ENCODE data around the gene RPTOR.

DNA sequence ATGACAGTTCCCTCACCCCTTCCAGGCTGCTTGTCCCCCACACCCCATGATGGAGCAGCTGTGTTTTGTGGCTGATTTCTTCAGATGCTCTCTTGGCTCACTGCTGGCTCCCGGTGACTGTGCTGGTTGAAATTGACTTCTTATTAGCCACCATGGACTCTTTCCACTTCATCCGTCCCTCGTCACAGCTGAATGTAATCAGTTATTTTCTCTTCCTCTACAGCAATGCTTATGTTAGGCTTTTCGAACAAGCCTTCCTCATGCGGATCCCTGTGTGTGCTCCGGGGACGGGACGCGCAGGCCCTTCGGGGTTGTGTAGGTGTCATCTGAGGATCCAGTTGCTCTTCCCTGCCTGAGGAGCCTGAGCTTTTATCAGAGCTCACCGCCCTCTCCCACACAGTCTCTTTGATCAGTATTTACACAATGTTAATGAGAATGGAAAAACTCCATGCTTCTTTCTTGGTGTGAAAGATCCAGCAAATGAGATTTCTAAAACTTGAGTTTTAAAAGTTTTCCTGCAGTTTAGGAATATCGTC, 87.5 kb downstream of the RPTOR start:
- TF ChIP-seq, protein P1, sequence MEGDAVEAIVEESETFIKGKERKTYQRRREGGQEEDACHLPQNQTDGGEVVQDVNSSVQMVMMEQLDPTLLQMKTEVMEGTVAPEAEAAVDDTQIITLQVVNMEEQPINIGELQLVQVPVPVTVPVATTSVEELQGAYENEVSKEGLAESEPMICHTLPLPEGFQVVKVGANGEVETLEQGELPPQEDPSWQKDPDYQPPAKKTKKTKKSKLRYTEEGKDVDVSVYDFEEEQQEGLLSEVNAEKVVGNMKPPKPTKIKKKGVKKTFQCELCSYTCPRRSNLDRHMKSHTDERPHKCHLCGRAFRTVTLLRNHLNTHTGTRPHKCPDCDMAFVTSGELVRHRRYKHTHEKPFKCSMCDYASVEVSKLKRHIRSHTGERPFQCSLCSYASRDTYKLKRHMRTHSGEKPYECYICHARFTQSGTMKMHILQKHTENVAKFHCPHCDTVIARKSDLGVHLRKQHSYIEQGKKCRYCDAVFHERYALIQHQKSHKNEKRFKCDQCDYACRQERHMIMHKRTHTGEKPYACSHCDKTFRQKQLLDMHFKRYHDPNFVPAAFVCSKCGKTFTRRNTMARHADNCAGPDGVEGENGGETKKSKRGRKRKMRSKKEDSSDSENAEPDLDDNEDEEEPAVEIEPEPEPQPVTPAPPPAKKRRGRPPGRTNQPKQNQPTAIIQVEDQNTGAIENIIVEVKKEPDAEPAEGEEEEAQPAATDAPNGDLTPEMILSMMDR (optimal IDR thresholded peaks at IDR 0.05 in 1 of 3, IDR thresholded peaks at IDR 0.05 in 1 of 3, conservative IDR thresholded peaks at IDR 0.05 in 1 of 3; ENCODE audit: extremely low read depth in 1 of 3, insufficient read depth in 2 of 3, low read length in 3 of 3): no peak
- TF ChIP-seq EZH2 (IDR thresholded peaks at IDR 0.05; ENCODE audit: low read length): no peak

All from keratinocyte (primary cell).